ENCODE data around the gene CFAP100. TPM values are rescaled to one million over a fixed set of nuclear protein-coding genes. Genes with fewer than 3 reads are reported as not detected.
A peak's percentile ranks its signal among the peaks of the same experiment; 100 is the strongest.

The CFAP100 gene
- total RNA-seq, 1 donor, result not detected

DNA sequence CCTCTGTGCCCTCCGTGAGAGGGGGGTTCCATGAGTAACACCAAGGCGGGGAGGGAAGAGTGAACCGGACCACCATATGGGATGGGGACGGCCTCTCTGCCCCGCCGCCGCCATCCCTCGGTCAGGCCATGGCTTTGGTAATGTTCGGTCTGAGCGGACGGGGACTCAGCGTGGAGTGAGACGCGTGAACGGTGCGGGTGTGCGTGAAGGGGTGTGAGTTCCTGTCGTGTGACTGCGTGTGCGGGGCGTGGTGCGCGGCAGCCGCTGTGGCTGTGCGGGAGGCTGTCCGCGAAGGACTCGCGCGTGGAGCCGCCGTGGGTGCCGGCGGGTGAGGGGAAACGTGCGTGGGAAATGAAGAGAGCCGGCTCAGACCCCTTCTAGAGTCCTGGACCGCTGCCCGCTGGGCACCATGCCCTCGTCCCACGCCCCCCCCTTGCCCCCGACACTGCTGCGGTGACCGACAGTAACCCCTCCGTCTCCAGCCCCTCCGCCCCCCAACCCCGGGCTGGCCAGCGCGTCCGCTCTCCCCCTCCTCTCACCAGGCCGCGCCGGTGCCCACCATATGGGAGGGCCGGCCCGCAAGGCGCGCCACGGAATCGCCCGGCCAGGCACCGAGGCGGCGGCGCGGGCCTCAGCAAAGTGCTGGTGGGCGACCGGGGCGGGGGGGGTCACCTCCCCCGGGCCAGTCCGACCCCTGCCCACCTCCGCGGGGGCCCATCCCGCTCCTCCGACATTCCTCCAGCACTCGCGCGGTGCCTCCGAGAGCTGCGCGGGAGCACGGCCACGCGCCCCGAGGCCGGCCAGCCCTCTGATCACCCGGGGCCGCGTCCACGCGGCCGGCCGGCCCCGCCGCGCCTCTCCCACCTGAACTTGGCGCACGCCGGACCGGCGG lies 38.1 kb upstream of the CFAP100 start:
- peak in 1 of 3 donors; percentile 11 for DNase-seq (ENCODE audit: low read depth in 2 of 3, low spot score in 2 of 3)

DNA sequence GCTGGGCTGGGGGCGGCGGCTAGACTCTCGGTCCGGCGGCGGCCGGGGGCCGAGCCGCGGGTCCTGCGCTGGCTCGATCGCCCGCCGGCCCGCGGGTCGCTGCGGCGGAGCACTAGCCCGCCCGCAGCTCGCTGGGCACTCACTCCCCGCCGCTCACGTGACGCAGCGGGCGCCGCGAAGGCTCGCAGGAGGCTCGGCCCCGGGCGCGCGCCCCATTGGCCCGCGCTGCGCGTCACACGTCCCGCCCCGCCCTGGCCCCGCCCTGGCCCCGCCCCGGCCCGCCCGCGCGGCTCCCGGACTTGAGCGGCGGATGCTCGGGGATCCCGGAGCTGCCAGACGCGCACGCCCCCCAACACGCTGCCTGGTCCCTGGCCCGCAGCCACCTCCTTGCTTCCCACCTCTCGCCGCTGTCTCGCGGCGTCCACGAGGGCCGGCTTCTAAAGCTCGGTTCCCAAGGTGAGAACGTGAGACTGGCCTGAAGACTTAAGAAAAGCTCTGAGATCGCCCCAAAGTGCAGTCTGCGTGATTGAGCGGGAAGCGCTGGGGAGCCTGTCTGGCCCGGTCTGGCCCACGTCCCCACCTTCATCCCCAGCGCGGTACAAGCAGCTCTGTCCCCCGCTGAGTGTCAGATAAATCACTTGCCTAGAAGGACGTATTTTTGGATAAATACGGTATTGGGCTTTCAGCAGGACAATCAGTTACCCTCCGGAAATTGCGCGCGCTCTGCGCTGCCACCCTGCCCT lies 37.2 kb upstream of the CFAP100 start, which contains the start of gene KLF15:
KLF15 (minus strand) TSS at position 114 of the 743 bp plus-strand sequence. CDS start 4,486 bp downstream, outside the sequence.
- peak; percentile 45 to 78 (median 75) for DNase-seq (ENCODE audit: low read depth in 2 of 3, low spot score in 2 of 3)

DNA sequence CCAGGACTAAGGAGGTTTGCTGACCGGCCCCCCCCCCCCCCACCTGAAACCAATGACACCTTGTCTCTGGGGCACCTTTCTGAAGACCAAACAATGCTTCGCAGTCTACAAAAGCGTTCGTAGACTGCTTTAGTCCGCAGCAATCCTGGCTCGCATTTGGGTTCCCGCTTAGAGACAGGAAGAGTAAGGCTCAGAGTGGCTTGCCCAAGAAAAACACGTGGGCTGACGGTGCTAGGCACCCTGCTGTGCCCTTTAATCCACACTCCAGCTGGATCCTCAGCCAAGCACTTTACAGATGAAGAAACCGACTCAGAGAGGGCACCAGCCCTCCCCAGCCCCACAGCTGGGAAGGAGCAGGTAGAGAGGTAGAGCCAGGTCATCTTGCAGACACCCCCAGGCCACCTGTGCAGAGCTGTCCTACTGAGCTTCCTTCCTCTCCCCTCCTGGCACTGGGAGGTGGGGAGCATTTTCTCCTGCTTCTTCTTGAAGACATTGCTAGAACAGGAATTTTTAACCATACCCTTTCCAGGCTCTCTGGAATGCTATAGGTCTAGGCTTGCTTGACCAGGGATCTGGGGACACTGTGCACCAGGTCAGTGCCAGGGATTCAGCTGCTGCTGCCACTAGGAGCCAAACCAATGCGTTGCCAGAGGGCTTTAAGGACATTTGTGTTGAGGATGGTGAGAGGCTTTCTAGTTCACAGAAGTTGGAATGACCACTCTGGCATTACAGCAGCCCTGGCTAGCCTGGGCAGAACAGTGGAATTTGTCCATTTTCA lies 36.5 kb upstream of the CFAP100 start:
- no peak for DNase-seq (ENCODE audit: low read depth in 2 of 3, low spot score in 2 of 3)

DNA sequence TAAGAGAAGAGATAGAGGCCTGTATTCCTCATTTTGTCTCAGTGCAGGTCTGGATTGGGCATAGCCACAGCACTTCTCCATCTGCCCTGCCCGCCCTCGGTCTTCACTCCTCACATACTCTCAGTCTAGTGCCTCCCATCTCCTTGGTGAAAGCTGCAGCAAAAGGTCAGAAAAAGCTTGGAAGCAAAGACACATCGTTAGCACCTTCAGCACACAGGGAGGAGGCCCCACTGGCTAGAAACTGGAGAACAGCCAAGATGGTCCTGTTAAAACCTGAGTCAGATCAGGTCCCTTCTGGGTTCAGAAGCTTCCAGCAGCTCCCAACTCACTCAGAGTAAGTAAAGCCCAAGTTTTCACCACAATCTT lies 35.9 kb upstream of the CFAP100 start:
- DNase-seq (ENCODE audit: low read depth in 2 of 3, low spot score in 2 of 3), result no peak

DNA sequence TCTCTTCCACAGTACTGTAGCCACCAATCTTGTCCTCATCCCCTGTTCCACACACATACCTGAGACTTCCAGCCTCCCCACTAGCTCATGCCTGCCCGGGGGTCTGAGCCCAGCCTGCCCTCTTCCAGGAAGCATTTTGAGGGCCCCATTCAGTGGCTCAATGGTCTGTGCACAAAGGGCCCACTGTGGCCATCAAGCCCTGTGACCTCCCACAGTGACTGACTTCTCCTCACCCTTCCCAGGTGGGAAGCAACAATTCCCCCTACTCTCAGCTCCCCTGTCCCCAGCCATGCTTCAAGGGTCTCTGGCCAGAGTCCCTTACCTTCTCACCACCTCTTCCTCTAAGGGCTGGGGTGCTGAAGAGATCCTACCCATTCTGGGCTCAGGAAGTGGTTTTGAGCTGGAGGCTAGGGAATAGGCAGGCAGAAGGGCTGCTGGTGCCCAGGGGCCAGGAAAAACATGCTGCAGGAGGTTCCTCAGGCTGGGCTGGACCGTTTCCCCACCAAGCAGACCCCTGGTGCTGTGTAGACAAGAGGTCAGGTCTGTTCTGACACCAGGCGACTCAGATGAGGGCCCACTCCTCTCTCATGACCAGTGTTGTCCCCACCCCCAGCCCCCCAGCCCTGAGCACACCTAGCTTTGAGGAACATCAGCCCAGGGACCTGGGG lies 34.5 kb upstream of the CFAP100 start:
- no peak for DNase-seq (ENCODE audit: low read depth in 2 of 3, low spot score in 2 of 3)

DNA sequence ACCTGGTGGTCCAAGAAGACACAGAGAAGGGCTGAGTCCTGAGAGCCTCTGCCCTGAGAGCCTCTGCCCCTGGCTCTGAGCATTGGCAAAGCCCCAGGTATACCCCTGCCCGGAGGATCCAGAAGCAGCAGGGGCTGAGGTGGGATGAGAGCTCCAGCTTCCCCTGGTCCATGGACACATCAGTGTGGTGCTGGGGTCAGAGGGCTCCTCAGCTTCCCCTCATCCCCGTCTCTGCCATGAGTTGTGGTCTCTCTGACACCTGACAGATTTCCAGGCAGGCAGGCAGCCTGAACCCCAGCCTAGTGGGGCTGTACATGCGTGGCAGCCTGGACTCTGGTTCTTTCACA lies 34.0 kb upstream of the CFAP100 start:
- DNase-seq (ENCODE audit: low read depth in 2 of 3, low spot score in 2 of 3), result no peak

DNA sequence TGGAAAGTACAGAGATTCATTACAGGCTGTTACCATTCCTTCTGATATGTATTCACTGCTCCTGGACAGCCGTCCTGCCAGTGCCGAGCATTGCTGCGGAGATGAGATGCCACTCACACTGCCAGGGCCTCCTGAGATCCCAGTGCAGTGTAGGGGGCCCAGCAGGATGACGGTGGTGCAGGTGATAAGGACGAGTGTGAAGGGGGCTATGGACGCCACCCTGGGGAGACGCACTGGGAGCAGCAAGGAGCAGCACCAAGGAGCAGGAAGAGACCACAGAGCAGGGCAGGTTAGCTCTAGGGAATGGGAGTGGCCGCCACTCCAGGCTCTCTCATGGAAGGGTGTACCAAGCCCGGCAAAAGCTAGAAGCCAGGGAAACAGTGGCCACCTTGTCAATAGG lies 33.5 kb upstream of the CFAP100 start:
- no peak for DNase-seq (ENCODE audit: low read depth in 2 of 3, low spot score in 2 of 3)

DNA sequence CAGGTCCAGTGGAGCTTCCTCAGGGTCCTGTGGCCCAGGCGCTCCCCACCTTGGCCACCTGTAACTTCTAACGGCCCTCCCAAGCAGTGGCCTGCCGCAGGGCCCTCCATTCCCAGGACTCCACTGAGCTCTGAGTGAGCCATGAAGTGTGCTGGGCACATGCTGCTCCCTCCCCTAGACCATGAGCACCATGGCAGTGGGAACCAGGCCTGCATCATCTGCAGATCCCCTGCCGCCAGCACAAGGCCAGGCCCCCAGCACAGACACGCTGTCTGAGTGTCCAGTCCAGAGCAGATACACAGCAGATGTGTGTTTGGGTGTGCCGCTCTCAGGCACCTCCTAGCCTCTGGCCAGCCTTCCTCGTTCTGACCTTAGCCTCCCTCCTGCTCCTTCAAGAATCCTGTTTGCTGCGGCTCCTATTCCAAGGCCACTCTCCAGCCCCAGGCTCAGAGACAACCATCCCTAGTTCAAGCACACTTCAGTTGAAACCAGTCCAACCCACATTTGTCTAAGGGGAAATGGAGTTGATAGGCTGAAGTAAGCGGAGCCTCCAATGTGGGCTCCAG lies 30.5 kb upstream of the CFAP100 start:
- no peak for DNase-seq (ENCODE audit: low read depth in 2 of 3, low spot score in 2 of 3)

DNA sequence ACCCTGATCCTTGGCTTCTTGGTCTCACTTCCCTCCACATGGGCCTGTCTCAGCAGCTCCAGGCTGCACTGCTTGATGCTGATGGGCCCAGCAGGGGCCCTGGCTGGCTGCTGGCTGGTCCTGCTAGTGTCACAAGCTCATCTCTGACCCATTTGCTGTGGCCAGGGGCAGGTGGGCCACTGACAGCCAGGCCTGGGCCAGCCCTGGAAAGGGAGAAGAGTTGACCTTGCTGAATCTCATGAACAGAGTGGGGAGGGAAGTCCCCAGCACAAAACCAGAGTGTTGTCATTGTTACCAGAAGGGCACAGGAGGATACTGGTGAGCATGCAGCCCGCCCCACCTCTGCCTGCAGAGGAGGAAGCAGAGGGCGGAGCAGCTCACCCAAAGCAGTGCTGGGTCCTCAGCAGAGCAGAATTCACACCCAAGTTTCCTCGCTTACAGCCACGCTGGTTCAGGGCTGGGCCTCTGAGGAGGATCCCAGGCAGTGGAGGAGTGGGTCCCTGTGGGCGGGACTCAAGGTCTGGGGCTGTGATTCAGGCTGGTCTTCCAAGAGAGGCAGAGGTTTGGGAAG lies 29.9 kb upstream of the CFAP100 start:
- no peak for DNase-seq (ENCODE audit: low read depth in 2 of 3, low spot score in 2 of 3)

DNA sequence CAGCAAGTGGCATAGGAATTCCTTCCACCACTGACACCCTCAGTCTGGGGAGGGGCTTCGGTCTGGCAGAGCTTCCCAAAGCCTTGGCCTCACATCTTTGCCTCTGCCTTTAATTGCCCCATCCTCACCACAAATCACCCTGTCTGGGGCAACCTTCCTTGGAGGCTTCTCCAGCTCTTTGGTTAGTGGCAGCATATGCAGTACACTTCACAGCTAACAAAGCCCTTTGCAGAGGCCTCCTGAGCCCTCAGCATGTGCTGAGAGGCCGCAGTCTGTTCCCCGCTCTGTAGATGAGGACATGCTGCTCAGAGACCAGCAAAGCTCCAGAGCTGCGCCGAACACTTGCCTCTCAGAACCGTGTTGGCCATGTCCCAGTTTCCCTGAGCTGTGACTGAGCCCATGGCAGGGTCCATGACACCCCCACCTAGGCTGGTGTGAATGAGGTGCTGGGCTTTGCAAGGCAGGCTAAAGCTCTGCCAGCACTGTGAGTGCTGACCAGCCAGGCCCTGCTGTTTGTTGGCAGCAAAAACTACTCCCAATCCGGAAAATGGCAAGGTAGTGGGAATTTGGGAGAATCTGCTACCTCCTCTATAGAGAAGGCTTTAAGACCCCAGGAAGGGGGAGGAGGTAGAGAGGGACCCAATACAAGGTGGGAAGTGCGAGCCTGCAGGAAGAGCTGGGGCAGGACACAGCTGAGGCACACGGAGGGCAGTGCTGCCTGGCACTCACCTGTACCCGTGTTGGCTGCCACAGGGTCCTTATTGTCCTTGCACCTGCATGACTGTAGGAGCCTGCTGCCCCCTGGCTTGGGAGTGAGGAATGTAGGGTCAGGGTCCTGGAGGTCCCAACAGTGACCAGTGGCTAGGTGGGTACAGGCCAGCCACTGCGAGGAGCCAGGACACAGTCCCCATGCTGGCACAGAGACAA lies 29.1 kb upstream of the CFAP100 start:
- no peak for DNase-seq (ENCODE audit: low read depth in 2 of 3, low spot score in 2 of 3)

DNA sequence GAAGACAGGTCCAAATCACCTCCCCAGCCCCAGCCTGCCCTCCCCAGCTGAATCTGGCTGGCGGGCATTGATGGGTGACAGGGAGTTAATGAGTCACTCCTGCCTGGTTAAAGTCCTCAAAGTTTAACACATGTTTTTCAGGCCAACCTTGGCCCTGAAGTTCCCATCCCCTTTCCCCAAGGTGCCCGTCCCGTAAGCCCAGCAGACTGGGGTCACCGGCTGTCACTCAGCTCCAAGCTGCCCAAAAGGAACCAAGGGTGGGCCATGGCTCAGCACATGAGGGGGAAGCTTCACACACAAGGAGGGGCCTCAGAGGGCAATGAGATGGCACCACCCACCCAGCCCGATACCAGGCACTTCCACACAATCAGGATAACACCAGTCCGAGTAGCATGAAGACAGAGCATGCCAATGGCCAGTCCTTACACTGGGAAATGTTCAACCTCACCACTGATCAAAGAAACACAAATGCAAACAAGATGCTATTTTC lies 27.3 kb upstream of the CFAP100 start:
- DNase-seq (ENCODE audit: low read depth in 2 of 3, low spot score in 2 of 3), result no peak

DNA sequence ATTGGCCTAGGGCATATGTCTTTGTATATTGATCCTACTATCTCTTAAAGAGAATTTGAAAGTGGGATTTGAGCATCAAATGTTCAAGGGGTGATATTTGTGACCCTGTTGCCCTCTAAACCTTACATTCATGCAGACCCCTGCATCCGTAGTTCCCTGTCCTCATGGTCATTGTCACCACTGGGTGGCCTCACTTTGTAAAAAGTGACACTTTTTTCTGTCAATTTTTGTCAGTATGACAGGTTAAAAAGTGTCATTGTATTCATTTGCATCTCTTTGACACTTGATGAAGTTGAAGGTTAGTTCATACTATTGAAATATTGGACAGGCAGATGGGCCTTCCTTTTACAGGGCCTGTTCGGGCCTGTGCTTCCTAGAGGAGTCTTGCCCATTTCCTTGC lies 25.2 kb upstream of the CFAP100 start:
- no peak for DNase-seq (ENCODE audit: low read depth in 2 of 3, low spot score in 2 of 3)

DNA sequence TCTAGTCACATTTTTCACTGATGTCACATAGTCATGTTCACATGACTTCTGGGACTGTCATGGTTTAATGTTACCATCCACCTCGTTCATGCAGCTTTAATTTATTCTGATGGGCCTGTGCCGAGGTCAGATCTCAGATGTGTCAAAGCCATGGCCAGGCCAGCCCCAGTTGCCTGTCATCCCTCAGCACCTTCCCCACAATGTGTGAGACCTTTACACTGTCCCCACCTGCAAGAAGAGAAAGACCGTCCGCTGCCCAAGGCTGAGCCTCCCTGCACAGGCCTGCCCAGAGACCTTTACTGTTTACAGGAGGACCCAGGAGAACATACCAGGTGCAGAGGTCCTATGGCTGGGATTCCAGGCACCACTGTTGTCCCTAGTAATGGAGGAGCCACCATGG lies 24.7 kb upstream of the CFAP100 start:
- DNase-seq (ENCODE audit: low read depth in 2 of 3, low spot score in 2 of 3), result no peak

DNA sequence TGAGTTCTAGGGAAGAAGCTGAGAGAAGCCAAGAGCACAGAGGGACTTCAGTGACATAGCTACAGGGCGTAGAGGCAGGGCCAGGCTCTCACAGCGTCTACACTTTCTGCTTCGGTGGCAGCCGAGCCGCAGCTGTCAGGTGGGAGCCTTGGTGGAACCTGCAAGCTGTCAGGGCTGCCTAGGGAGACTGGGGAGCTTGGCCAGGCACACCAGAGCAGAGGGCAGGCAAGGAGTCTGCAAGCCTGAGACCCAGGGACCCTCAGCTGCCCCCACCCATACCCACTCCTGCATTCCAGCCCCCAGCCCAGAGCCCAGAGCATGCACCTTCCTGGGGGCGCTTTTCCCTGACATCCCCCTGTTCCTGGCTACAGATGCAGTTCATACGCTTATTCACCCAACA lies 24.1 kb upstream of the CFAP100 start:
- no peak for DNase-seq (ENCODE audit: low read depth in 2 of 3, low spot score in 2 of 3)

DNA sequence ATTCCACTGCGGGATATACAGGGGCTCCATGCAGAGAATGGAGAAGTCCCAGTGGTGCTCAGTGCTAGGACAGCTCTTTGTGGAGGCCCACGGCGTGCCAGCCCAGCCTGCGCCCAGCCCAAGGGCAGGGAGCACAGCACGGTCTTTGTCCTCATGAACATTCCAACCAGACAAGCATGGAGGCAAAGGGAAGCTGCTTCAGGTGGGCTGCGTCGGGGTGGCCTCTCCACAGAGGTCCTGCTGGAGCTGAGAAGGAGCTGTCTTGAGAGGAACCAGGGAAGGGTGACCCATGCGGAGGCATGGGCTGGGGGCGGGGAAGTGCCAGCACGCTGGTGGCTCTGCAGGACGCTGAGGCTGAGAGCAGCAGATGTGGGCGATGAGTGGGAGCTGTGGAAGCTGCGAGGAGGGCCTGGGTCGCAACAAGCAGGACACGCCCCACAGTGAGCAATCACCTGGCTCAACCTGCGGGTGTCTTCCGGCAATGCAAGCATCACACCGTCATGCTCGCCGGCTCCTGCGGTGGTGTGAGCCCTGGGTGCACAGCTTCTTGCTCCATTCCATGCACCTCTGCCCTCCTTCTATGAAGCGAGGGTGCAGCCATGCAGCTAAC lies 23.5 kb upstream of the CFAP100 start:
- no peak for DNase-seq (ENCODE audit: low read depth in 2 of 3, low spot score in 2 of 3)

DNA sequence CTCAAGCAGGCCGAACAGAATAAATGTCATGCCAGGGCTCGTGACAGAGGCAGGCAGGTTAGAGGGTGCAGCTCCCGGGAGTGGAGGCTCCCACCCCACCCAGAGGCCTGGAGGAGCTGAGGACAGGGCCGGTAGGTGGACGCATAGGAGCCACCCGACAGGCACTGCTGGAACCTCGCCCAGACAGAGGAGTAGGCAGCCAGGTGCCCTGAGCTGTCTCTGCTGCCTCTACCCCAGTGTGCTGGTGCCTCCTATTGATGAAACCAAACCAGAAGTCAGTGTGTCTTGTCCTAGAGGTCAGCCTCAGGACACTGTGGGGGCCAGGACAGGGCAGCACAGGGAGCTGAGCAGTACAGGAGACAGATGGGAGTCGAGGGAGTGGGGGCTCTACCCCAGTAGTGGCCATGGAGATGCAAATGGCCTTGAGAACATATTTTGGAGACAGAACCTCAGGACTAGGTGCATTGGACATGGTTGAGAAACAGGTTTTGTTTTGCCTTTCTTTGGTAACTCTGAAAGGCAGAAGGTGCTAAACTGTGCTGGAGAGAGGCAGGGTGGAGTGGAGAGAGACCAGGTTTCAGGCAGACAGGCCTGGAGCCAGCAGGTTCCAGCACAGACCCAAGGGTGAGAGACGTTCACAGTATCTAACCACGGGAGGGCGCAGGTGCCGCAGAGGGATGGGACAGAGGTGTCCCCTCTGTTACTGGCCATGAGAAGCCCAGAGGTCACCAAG lies 22.1 kb upstream of the CFAP100 start:
- no peak for DNase-seq (ENCODE audit: low read depth in 2 of 3, low spot score in 2 of 3)

DNA sequence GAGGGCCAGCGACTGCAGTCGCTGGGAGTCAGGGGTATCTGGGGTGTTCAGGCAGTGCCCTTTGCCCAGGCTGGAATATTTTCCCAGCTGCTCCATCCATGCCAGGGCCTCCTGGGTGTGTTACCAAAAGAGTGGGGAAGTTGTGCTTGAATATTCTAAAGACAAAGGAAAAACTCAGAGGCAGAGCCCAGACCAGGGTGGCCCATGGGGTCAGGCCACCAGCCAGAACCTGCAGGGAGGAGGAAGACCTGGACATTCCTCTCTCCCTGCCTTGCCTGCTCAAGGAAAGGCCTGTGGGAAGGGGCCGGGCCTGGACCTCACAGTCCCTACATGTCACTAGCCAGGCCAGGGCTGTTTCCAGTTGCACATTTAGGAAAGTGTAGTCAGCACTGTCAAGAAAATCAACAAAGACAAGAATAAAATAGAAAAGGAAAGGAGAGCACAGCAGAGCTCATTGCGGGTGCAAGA lies 21.5 kb upstream of the CFAP100 start:
- no peak for DNase-seq (ENCODE audit: low read depth in 2 of 3, low spot score in 2 of 3)
